ENCODE measurements around the gene CENPS. TPM values are rescaled to one million over a fixed set of nuclear protein-coding genes. Genes with fewer than 3 reads are reported as not detected.

The CENPS gene
- total and polyA plus RNA-seq, 2 of the 8 experiments (the other 6 are each of a cell fraction or from before 2014, with no cell fraction given) = 7.8 to 20.3 TPM

GRCh38 chr1:10480614-10481013, 50.4 kb downstream of the CENPS start (continued):
- TF ChIP-seq, protein P1, sequence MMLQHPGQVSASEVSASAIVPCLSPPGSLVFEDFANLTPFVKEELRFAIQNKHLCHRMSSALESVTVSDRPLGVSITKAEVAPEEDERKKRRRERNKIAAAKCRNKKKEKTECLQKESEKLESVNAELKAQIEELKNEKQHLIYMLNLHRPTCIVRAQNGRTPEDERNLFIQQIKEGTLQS (IDR thresholded peaks at IDR 0.05; ENCODE audit: insufficient read depth, low read depth, low read length) = no peak
- TF ChIP-seq CHD2 (IDR thresholded peaks at IDR 0.05; ENCODE audit: low read length) (no peak), POLR2A (IDR thresholded peaks at IDR 0.05; ENCODE audit: control extremely low read depth in 1 of 2, low read depth in 2 of 2, low read length in 2 of 2) (no peak), CEBPB (IDR thresholded peaks at IDR 0.05; ENCODE audit: low read depth, low read length) (no peak), RXRA (IDR thresholded peaks at IDR 0.05; ENCODE audit: insufficient read depth, low read depth, low read length) (no peak)

Data from H1 (cell line).